ENCODE data around the gene ACSS3.

The ACSS3 gene

GRCh38 chr12:81147292-81147919, 69.5 kb downstream of the ACSS3 start:
- no CpG with 5 or more reads among the region's 4 CpGs for WGBS (ENCODE audit: insufficient coverage)
- no peak for DNase-seq
- Histone ChIP-seq H3K4me3 (ENCODE audit: control insufficient read depth in 1 of 7, extremely low read depth in 1 of 7, insufficient read depth in 4 of 7, low read depth in 2 of 7, low read length in 6 of 7) (no peak overlapping the region), H3K4me1 (ENCODE audit: control extremely low read depth in 1 of 4, control insufficient read depth in 4 of 4, insufficient read depth in 4 of 4, low read length in 3 of 4) (no peaks in the 10 kb centered on the region), H3K27me3 (replicated peaks in 2 of 5; ENCODE audit: control insufficient read depth in 4 of 5, insufficient read depth in 5 of 5, low read length in 4 of 5) (no peaks in the 10 kb centered on the region), H3K27ac (ENCODE audit: insufficient read depth in 1 of 2, low read depth in 1 of 2, low read length in 2 of 2, poor library complexity in 1 of 2, severe bottlenecking in 2 of 2) (no peak overlapping the region), H3K9me3 (ENCODE audit: control extremely low read depth in 1 of 5, control insufficient read depth in 4 of 5, insufficient read depth in 2 of 5, low read depth in 1 of 5, low read length in 4 of 5) (no peaks in the 10 kb centered on the region), H3K36me3 (ENCODE audit: control insufficient read depth in 4 of 4, insufficient read depth in 4 of 4, low read length in 3 of 4) (no peaks in the 10 kb centered on the region)
- CTCF ChIA-PET = no interaction called here
- POLR2A ChIA-PET = no interaction called here

- H3K27ac ChIP-seq (ENCODE audit: insufficient read depth in 1 of 2, low read depth in 1 of 2, low read length in 2 of 2, poor library complexity in 1 of 2, severe bottlenecking in 2 of 2) = no peak overlapping the region
- DNase-seq = no peak
- no peaks in the 10 kb centered on the region for H3K36me3 ChIP-seq (ENCODE audit: control insufficient read depth in 4 of 4, insufficient read depth in 4 of 4, low read length in 3 of 4)
- no peaks in the 10 kb centered on the region for H3K9me3 ChIP-seq (ENCODE audit: control extremely low read depth in 1 of 5, control insufficient read depth in 4 of 5, insufficient read depth in 2 of 5, low read depth in 1 of 5, low read length in 4 of 5)
- POLR2A ChIA-PET = no interaction called here
- H3K4me1 ChIP-seq (ENCODE audit: control extremely low read depth in 1 of 4, control insufficient read depth in 4 of 4, insufficient read depth in 4 of 4, low read length in 3 of 4) = no peaks in the 10 kb centered on the region
- no CpG with 5 or more reads among the region's 4 CpGs for WGBS (ENCODE audit: insufficient coverage)
- no peak overlapping the region for H3K4me3 ChIP-seq (ENCODE audit: control insufficient read depth in 1 of 7, extremely low read depth in 1 of 7, insufficient read depth in 4 of 7, low read depth in 2 of 7, low read length in 6 of 7)
- no peaks in the 10 kb centered on the region for H3K27me3 ChIP-seq (replicated peaks in 2 of 5; ENCODE audit: control insufficient read depth in 4 of 5, insufficient read depth in 5 of 5, low read length in 4 of 5)
- CTCF ChIA-PET = no interaction called here
Measured at GRCh38 chr12:81150382-81150781, 72.5 kb downstream of the ACSS3 start.

GRCh38 chr12:81159856-81160255, 82.0 kb downstream of the ACSS3 start:
- ChIA-PET POLR2A (no interaction called here), CTCF (no interaction called here)
- 100% methylated on average over 1 of the region's 3 CpGs for WGBS (ENCODE audit: insufficient coverage)

GRCh38 chr12:81161680-81162079, 83.8 kb downstream of the ACSS3 start:
- H3K9me3 ChIP-seq (ENCODE audit: control extremely low read depth in 1 of 5, control insufficient read depth in 4 of 5, insufficient read depth in 2 of 5, low read depth in 1 of 5, low read length in 4 of 5) = no peaks in the 10 kb centered on the region
- no peaks in the 10 kb centered on the region for H3K27me3 ChIP-seq (replicated peaks in 2 of 5; ENCODE audit: control insufficient read depth in 4 of 5, insufficient read depth in 5 of 5, low read length in 4 of 5)
- ChIA-PET CTCF (interaction anchor here (1.4 kb wide), 1 partner anchor 10 kb away, joined by 3 read pairs; no protein-coding TSS in a partner anchor), POLR2A (no interaction called here)
- 97% methylated on average over 5 of the region's 5 CpGs for WGBS (ENCODE audit: insufficient coverage)
- no peak for DNase-seq
- no peak overlapping the region for H3K27ac ChIP-seq (ENCODE audit: insufficient read depth in 1 of 2, low read depth in 1 of 2, low read length in 2 of 2, poor library complexity in 1 of 2, severe bottlenecking in 2 of 2)
- H3K4me3 ChIP-seq (ENCODE audit: control insufficient read depth in 1 of 7, extremely low read depth in 1 of 7, insufficient read depth in 4 of 7, low read depth in 2 of 7, low read length in 6 of 7) = no peak overlapping the region
- no peaks in the 10 kb centered on the region for H3K36me3 ChIP-seq (ENCODE audit: control insufficient read depth in 4 of 4, insufficient read depth in 4 of 4, low read length in 3 of 4)
- no peaks in the 10 kb centered on the region for H3K4me1 ChIP-seq (ENCODE audit: control extremely low read depth in 1 of 4, control insufficient read depth in 4 of 4, insufficient read depth in 4 of 4, low read length in 3 of 4)

More at GRCh38 chr12:81159856-81160255, 82.0 kb downstream of the ACSS3 start:
- DNase-seq = no peak
- no peaks in the 10 kb centered on the region for H3K4me1 ChIP-seq (ENCODE audit: control extremely low read depth in 1 of 4, control insufficient read depth in 4 of 4, insufficient read depth in 4 of 4, low read length in 3 of 4)
- no peak overlapping the region for H3K4me3 ChIP-seq (ENCODE audit: control insufficient read depth in 1 of 7, extremely low read depth in 1 of 7, insufficient read depth in 4 of 7, low read depth in 2 of 7, low read length in 6 of 7)
- H3K36me3 ChIP-seq (ENCODE audit: control insufficient read depth in 4 of 4, insufficient read depth in 4 of 4, low read length in 3 of 4) = no peaks in the 10 kb centered on the region
- no peaks in the 10 kb centered on the region for H3K27me3 ChIP-seq (replicated peaks in 2 of 5; ENCODE audit: control insufficient read depth in 4 of 5, insufficient read depth in 5 of 5, low read length in 4 of 5)
- no peaks in the 10 kb centered on the region for H3K9me3 ChIP-seq (ENCODE audit: control extremely low read depth in 1 of 5, control insufficient read depth in 4 of 5, insufficient read depth in 2 of 5, low read depth in 1 of 5, low read length in 4 of 5)
- H3K27ac ChIP-seq (ENCODE audit: insufficient read depth in 1 of 2, low read depth in 1 of 2, low read length in 2 of 2, poor library complexity in 1 of 2, severe bottlenecking in 2 of 2) = no peak overlapping the region

GRCh38 chr12:81162391-81163136, 84.7 kb downstream of the ACSS3 start:
- 100% methylated on average over 4 of the region's 4 CpGs for WGBS (ENCODE audit: insufficient coverage)
- POLR2A ChIA-PET = no interaction called here
- Histone ChIP-seq H3K4me3 (ENCODE audit: control insufficient read depth in 1 of 7, extremely low read depth in 1 of 7, insufficient read depth in 4 of 7, low read depth in 2 of 7, low read length in 6 of 7) (no peak overlapping the region), H3K27me3 (replicated peaks in 2 of 5; ENCODE audit: control insufficient read depth in 4 of 5, insufficient read depth in 5 of 5, low read length in 4 of 5) (no peaks in the 10 kb centered on the region), H3K4me1 (ENCODE audit: control extremely low read depth in 1 of 4, control insufficient read depth in 4 of 4, insufficient read depth in 4 of 4, low read length in 3 of 4) (no peaks in the 10 kb centered on the region), H3K9me3 (ENCODE audit: control extremely low read depth in 1 of 5, control insufficient read depth in 4 of 5, insufficient read depth in 2 of 5, low read depth in 1 of 5, low read length in 4 of 5) (no peaks in the 10 kb centered on the region), H3K27ac (ENCODE audit: insufficient read depth in 1 of 2, low read depth in 1 of 2, low read length in 2 of 2, poor library complexity in 1 of 2, severe bottlenecking in 2 of 2) (no peak overlapping the region), H3K36me3 (ENCODE audit: control insufficient read depth in 4 of 4, insufficient read depth in 4 of 4, low read length in 3 of 4) (no peaks in the 10 kb centered on the region)
- DNase-seq = no peak
- CTCF ChIA-PET = interaction anchor here (1.4 kb wide), 1 partner anchor 11 kb away, joined by 3 read pairs; no protein-coding TSS in a partner anchor

- H3K4me3 ChIP-seq (ENCODE audit: control insufficient read depth in 1 of 7, extremely low read depth in 1 of 7, insufficient read depth in 4 of 7, low read depth in 2 of 7, low read length in 6 of 7) = no peak overlapping the region
- H3K4me1 ChIP-seq (ENCODE audit: control extremely low read depth in 1 of 4, control insufficient read depth in 4 of 4, insufficient read depth in 4 of 4, low read length in 3 of 4) = no peaks in the 10 kb centered on the region
- no peaks in the 10 kb centered on the region for H3K9me3 ChIP-seq (ENCODE audit: control extremely low read depth in 1 of 5, control insufficient read depth in 4 of 5, insufficient read depth in 2 of 5, low read depth in 1 of 5, low read length in 4 of 5)
- ChIA-PET POLR2A (no interaction called here), CTCF (no interaction called here)
- H3K27ac ChIP-seq (ENCODE audit: insufficient read depth in 1 of 2, low read depth in 1 of 2, low read length in 2 of 2, poor library complexity in 1 of 2, severe bottlenecking in 2 of 2) = no peak overlapping the region
- no peak for DNase-seq
- no peaks in the 10 kb centered on the region for H3K27me3 ChIP-seq (replicated peaks in 2 of 5; ENCODE audit: control insufficient read depth in 4 of 5, insufficient read depth in 5 of 5, low read length in 4 of 5)
- no peaks in the 10 kb centered on the region for H3K36me3 ChIP-seq (ENCODE audit: control insufficient read depth in 4 of 4, insufficient read depth in 4 of 4, low read length in 3 of 4)
Measured at GRCh38 chr12:81164827-81165226, 86.9 kb downstream of the ACSS3 start.

GRCh38 chr12:81166790-81167189, 88.9 kb downstream of the ACSS3 start:
- no peak overlapping the region for H3K27ac ChIP-seq (ENCODE audit: insufficient read depth in 1 of 2, low read depth in 1 of 2, low read length in 2 of 2, poor library complexity in 1 of 2, severe bottlenecking in 2 of 2)
- no peaks in the 10 kb centered on the region for H3K4me1 ChIP-seq (ENCODE audit: control extremely low read depth in 1 of 4, control insufficient read depth in 4 of 4, insufficient read depth in 4 of 4, low read length in 3 of 4)
- H3K36me3 ChIP-seq (ENCODE audit: control insufficient read depth in 4 of 4, insufficient read depth in 4 of 4, low read length in 3 of 4) = no peaks in the 10 kb centered on the region
- ChIA-PET POLR2A (no interaction called here), CTCF (no interaction called here)
- no peak overlapping the region for H3K4me3 ChIP-seq (ENCODE audit: control insufficient read depth in 1 of 7, extremely low read depth in 1 of 7, insufficient read depth in 4 of 7, low read depth in 2 of 7, low read length in 6 of 7)
- no peak for DNase-seq
- no peaks in the 10 kb centered on the region for H3K27me3 ChIP-seq (replicated peaks in 2 of 5; ENCODE audit: control insufficient read depth in 4 of 5, insufficient read depth in 5 of 5, low read length in 4 of 5)
- no peaks in the 10 kb centered on the region for H3K9me3 ChIP-seq (ENCODE audit: control extremely low read depth in 1 of 5, control insufficient read depth in 4 of 5, insufficient read depth in 2 of 5, low read depth in 1 of 5, low read length in 4 of 5)
- 83% methylated on average over 1 of the region's 2 CpGs for WGBS (ENCODE audit: insufficient coverage)
